H1 (cell line): ENCODE measurements around the gene POLR3F. TPM values are rescaled to one million over a fixed set of nuclear protein-coding genes. Genes with fewer than 3 reads are reported as not detected.

Source experiments
- CTCF ChIA-PET: fragments of 300-600 bp; sonication (Branson Sonifier 250); formaldehyde crosslinking; loops from one replicate; lab custom pipeline; 2021; ENCODE audit not compliant: partially characterized antibody; lab: Charles Lee
- POLR2A ChIA-PET: fragments of 300-600 bp; sonication (Branson Sonifier 250); formaldehyde crosslinking; loops from one replicate; lab custom pipeline; 2021; ENCODE audit warnings: inconsistent platforms; ENCODE audit not compliant: partially characterized antibody; lab: Charles Lee
- DNase-seq, 2 experiments: peaks; one replicate each; pipeline versions ENCODE4 v3.0.0 to v3.0.0-alpha.2; 2010 to 2022; ENCODE audit warnings: low spot score in 2 of 2, low read depth in 1 of 2, mixed read lengths in 1 of 2
- FAIRE-seq: peaks from 2 replicates; lab custom pipeline; 2011; peaks lifted over from hg19 to GRCh38; lab: Jason Lieb, UNC
- H2AFZ ChIP-seq: 2 replicates; pipeline ENCODE4 v1.8.1; 2012; ENCODE audit warnings: low read length, inconsistent platforms
- H2AK5ac ChIP-seq: 2 replicates; pipeline ENCODE4 v1.6.1; 2013; ENCODE audit warnings: low read depth, low read length
- H2BK120ac ChIP-seq: replicated peaks from 2 replicates; pipeline ENCODE3; 2013; ENCODE audit warnings: low read depth, low read length, inconsistent platforms
- H2BK12ac ChIP-seq: 2 replicates; pipeline ENCODE4 v1.6.1; 2013; ENCODE audit warnings: low read depth, low read length
- H2BK15ac ChIP-seq: 2 replicates; pipeline ENCODE4 v1.6.1; 2013; ENCODE audit warnings: low read length
- H2BK20ac ChIP-seq: 2 replicates; pipeline ENCODE4 v1.6.1; 2013; ENCODE audit warnings: low read length
- H2BK5ac ChIP-seq: 2 replicates; pipeline ENCODE4 v1.6.1; 2013; ENCODE audit warnings: low read depth, low read length
- H3K14ac ChIP-seq: 2 replicates; pipeline ENCODE4 v1.6.1; 2013; ENCODE audit warnings: inconsistent platforms; ENCODE audit not compliant: insufficient read length
- H3K18ac ChIP-seq: 2 replicates; pipeline ENCODE4 v1.6.1; 2013; ENCODE audit warnings: low read length; ENCODE audit errors: extremely low read depth
- H3K23ac ChIP-seq: 2 replicates; pipeline ENCODE4 v1.6.1; 2013; ENCODE audit warnings: inconsistent platforms; ENCODE audit not compliant: insufficient read length
- H3K23me2 ChIP-seq: 2 replicates; pipeline ENCODE4 v1.6.1; 2013; ENCODE audit warnings: low read depth, low read length
- H3K27ac ChIP-seq: 2 replicates; pipeline ENCODE4 v1.6.1; 2011; ENCODE audit warnings: low read depth, low read length, inconsistent platforms
- H3K27me3 ChIP-seq, 4 experiments: replicated peaks in 1 of 4; 1 replicate in 1 of 4; 2 replicates in 3 of 4; pipeline versions ENCODE4 v1.6.1 to v1.8.1; 2011 to 2013; ENCODE audit warnings: low read length in 3 of 4, mild to moderate bottlenecking in 3 of 4, inconsistent platforms in 2 of 4, mixed read lengths in 2 of 4, moderate library complexity in 1 of 4; ENCODE audit not compliant: control insufficient read depth in 3 of 4, insufficient read depth in 3 of 4; ENCODE audit errors: extremely low read depth in 1 of 4
- H3K36me3 ChIP-seq, 4 experiments: 2 replicates each; pipeline versions ENCODE4 v1.6.1 to v1.8.1; 2011 to 2013; ENCODE audit warnings: mild to moderate bottlenecking in 4 of 4, low read length in 3 of 4, moderate library complexity in 2 of 4, control low read depth in 1 of 4, inconsistent platforms in 1 of 4; ENCODE audit not compliant: insufficient read depth in 4 of 4, control insufficient read depth in 2 of 4
- H3K4ac ChIP-seq: replicated peaks from 2 replicates; pipeline ENCODE3; 2013; ENCODE audit warnings: low read length, low read depth, mixed read lengths, inconsistent platforms; ENCODE audit not compliant: insufficient read length
- H3K4me1 ChIP-seq, 4 experiments: replicated peaks in 1 of 4; 1 replicate in 1 of 4; 2 replicates in 3 of 4; pipeline versions ENCODE4 v1.6.1 to v1.8.1; 2011 to 2013; ENCODE audit warnings: low read length in 3 of 4, inconsistent platforms in 2 of 4, mixed read lengths in 1 of 4; ENCODE audit not compliant: insufficient read depth in 4 of 4, control insufficient read depth in 3 of 4
- H3K4me2 ChIP-seq, 2 experiments: 2 replicates each; pipeline versions ENCODE4 v1.6.1 to v1.8.1; 2011 to 2013; ENCODE audit warnings: low read depth in 2 of 2, low read length in 2 of 2, control low read depth in 1 of 2, inconsistent platforms in 1 of 2, mild to moderate bottlenecking in 1 of 2; ENCODE audit not compliant: insufficient read depth in 1 of 2
- H3K4me3 ChIP-seq, 4 experiments: fragments of 200-600, 300-600 bp in 1 of 4; sonication (generic), shearing (Covaris generic), sonication (Bioruptor Twin) in 1 of 4; 2 replicates each; pipeline versions ENCODE4 v1.5.1 to v1.8.1; 2011 to 2016; ENCODE audit warnings: low read length in 4 of 4, low read depth in 3 of 4, control low read depth in 2 of 4, inconsistent platforms in 2 of 4, mild to moderate bottlenecking in 2 of 4, mixed read lengths in 1 of 4, moderate library complexity in 1 of 4; ENCODE audit not compliant: insufficient read depth in 2 of 4; ENCODE audit errors: extremely low read depth in 1 of 4
- H3K56ac ChIP-seq: replicated peaks from 2 replicates; pipeline ENCODE3; 2013; ENCODE audit warnings: low read depth, mild to moderate bottlenecking, mixed read lengths, low read length, inconsistent platforms; ENCODE audit not compliant: insufficient read length
- H3K79me1 ChIP-seq: 2 replicates; pipeline ENCODE4 v1.6.1; 2013; ENCODE audit warnings: low read depth, low read length, control low read depth
- H3K79me2 ChIP-seq, 2 experiments: 2 replicates each; pipeline versions ENCODE4 v1.6.1 to v1.8.1; 2012 to 2013; ENCODE audit warnings: low read length in 2 of 2, mild to moderate bottlenecking in 2 of 2, inconsistent platforms in 1 of 2; ENCODE audit not compliant: insufficient read depth in 2 of 2, control insufficient read depth in 1 of 2
- H3K9ac ChIP-seq, 4 experiments: replicated peaks in 1 of 4; 1 replicate in 1 of 4; 2 replicates in 3 of 4; pipeline versions ENCODE4 v1.6.1 to v1.8.1; 2011 to 2013; ENCODE audit warnings: low read depth in 3 of 4, low read length in 3 of 4, control low read depth in 2 of 4, mild to moderate bottlenecking in 2 of 4, moderate library complexity in 2 of 4, inconsistent platforms in 1 of 4; ENCODE audit errors: extremely low read depth in 1 of 4
- H3K9me3 ChIP-seq, 2 experiments: 2 replicates each; pipeline versions ENCODE4 v1.6.1 to v1.8.1; 2012 to 2013; ENCODE audit warnings: mild to moderate bottlenecking in 2 of 2, moderate library complexity in 2 of 2, control low read depth in 1 of 2, inconsistent platforms in 1 of 2, low read depth in 1 of 2, low read length in 1 of 2, mixed read lengths in 1 of 2; ENCODE audit not compliant: insufficient read depth in 2 of 2
- H4K20me1 ChIP-seq, 2 experiments: replicated peaks in 1 of 2; 2 replicates each; pipeline versions ENCODE3 to v1.8.1; 2011 to 2013; ENCODE audit warnings: inconsistent platforms in 2 of 2, low read length in 2 of 2, mild to moderate bottlenecking in 1 of 2; ENCODE audit not compliant: insufficient read depth in 2 of 2, control insufficient read depth in 1 of 2
- H4K5ac ChIP-seq: 2 replicates; pipeline ENCODE4 v1.6.1; 2013; ENCODE audit warnings: low read length, low read depth, mixed read lengths, inconsistent platforms; ENCODE audit not compliant: insufficient read length
- H4K8ac ChIP-seq: 2 replicates; pipeline ENCODE4 v1.8.0; 2013; ENCODE audit warnings: mild to moderate bottlenecking, moderate library complexity, low read length, inconsistent platforms; ENCODE audit not compliant: insufficient read depth; ENCODE audit errors: extremely low read depth
- H4K91ac ChIP-seq: replicated peaks from 2 replicates; pipeline ENCODE3; 2013; ENCODE audit warnings: low read length, mixed read lengths, inconsistent platforms; ENCODE audit not compliant: insufficient read length
- ATF3 ChIP-seq: IDR thresholded peaks from 2 replicates; pipeline ENCODE4 v1.6.1; 2011; ENCODE audit warnings: low read depth, mild to moderate bottlenecking, low read length; ENCODE audit not compliant: insufficient read depth
- E2F6 ChIP-seq: IDR thresholded peaks from 2 replicates; pipeline ENCODE4 v1.6.1; 2012; ENCODE audit warnings: inconsistent platforms
- HDAC2 ChIP-seq, 2 experiments: fragments of 300-600 bp in 1 of 2; sonication (generic) in 1 of 2; IDR thresholded peaks; 2 replicates each; pipeline ENCODE4 v1.6.1; 2011 to 2012; ENCODE audit warnings: low read depth in 2 of 2, low read length in 2 of 2, mild to moderate bottlenecking in 2 of 2, moderate library complexity in 2 of 2, borderline replicate concordance in 1 of 2, inconsistent platforms in 1 of 2
- SP2 ChIP-seq: IDR thresholded peaks from 2 replicates; pipeline ENCODE4 v1.6.1; 2012; ENCODE audit warnings: mild to moderate bottlenecking, low read length, inconsistent platforms
- TEAD4 ChIP-seq: IDR thresholded peaks from 2 replicates; pipeline ENCODE4 v1.6.1; 2012; ENCODE audit warnings: low read depth, low read length, inconsistent platforms, mixed read lengths
- WGBS, 2 experiments: shearing (Covaris generic) in 1 of 2; methylation state at CpG; one replicate each; pipeline versions ENCODE4 v1.1.6 to v1.1.7; 2013 to 2015; ENCODE audit warnings: low lambda C conversion rate in 2 of 2, mixed read lengths in 2 of 2, inconsistent platforms in 1 of 2, low coverage in 1 of 2, missing lambda C conversion rate in 1 of 2; ENCODE audit not compliant: insufficient replicate concordance in 2 of 2, insufficient coverage in 1 of 2, insufficient read length in 1 of 2; ENCODE audit errors: extremely low coverage in 1 of 2, missing lambda C conversion rate in 1 of 2; 5-methylcytosine and 5-hydroxymethylcytosine counted together
- polyA plus RNA-seq, 7 experiments: library from polyadenylated mRNA; depleted of rRNA in 3 of 7; stranded (reverse) in 5 of 7; unstranded in 2 of 7; fragments of >200 nt in 5 of 7; fragments of 200-250 nt in 2 of 7; gene quantifications; 1 replicate in 5 of 7; 2 replicates in 1 of 7; 4 replicates in 1 of 7; pipeline versions ENCODE4 v1.2.1 to v1.2.3, GENCODE V29; 2011 to 2013; ENCODE audit warnings: missing spikeins in 2 of 7, mixed read lengths in 2 of 7
- total RNA-seq: library from RNA; stranded (reverse); fragmentation: NEBNext Ultra II Directional; extraction: Animal tissue kit (Norgen Biotek cat#: 25700); gene quantifications from 2 replicates; pipeline ENCODE4 v1.2.1, GENCODE V29; 2021

POLR3F gene
- total and polyA plus RNA-seq, 2 of the 8 experiments (the other 6 are each of a cell fraction or from before 2014, with no cell fraction given): 5.7 to 14.0 TPM

DNA sequence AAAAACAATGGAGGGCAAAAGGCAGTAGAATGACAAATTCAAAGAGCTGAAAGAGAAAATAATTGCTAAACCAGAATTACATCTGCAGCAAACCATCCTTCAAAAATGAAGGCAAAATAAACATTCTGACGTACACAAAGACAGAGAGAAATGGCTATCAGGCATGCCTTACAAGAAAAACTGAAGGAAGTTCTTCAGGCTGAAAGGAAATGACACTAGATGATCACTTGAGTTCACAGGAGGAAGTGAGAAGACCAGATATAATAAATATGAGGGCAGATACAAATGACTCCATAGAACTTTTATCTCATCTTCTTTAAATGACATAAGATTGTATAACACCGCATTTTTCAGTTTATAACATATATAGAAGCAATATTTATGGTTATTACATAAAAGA lies 30.3 kb upstream of the POLR3F start:
- CTCF ChIA-PET: interaction anchor here (0.9 to 1.3 kb wide), 4 partner anchors 17 to 70 kb away, joined by 4 to 5 read pairs (median 4); partner anchors contain the start of gene RBBP9

More for the DNA sequence above, 30.3 kb upstream of the POLR3F start:
- no peak overlapping the region for H4K8ac ChIP-seq
- DNase-seq (no peak), FAIRE-seq (peak; percentile 32)
- no peak for TF ChIP-seq ATF3
- TF ChIP-seq SP2: no peak
- TF ChIP-seq TEAD4: no peak
- TF ChIP-seq E2F6: no peak
- TF ChIP-seq HDAC2 (IDR thresholded peaks at IDR 0.05; ENCODE audit: borderline replicate concordance in 1 of 2, low read depth in 2 of 2, low read length in 2 of 2): no peak
- H3K14ac ChIP-seq: no peak overlapping the region
- no peaks in the 10 kb centered on the region for H3K23me2 ChIP-seq
- no peak overlapping the region for H4K5ac ChIP-seq
- H4K91ac ChIP-seq: no peak overlapping the region
- H2BK12ac ChIP-seq: no peak overlapping the region
- H3K4ac ChIP-seq: no peak overlapping the region
- no peaks in the 10 kb centered on the region for H4K20me1 ChIP-seq
- no peaks in the 10 kb centered on the region for H3K4me1 ChIP-seq
- no peak overlapping the region for H3K9ac ChIP-seq
- no peak overlapping the region for H2AK5ac ChIP-seq
- H2BK120ac ChIP-seq: no peak overlapping the region
- H3K4me3 ChIP-seq: no peak overlapping the region
- H2BK15ac ChIP-seq: no peak overlapping the region
- H3K4me2 ChIP-seq: no peak overlapping the region
- no peaks in the 10 kb centered on the region for H3K79me2 ChIP-seq
- H3K79me1 ChIP-seq: no peaks in the 10 kb centered on the region
- no peak overlapping the region for H3K27ac ChIP-seq
- H3K56ac ChIP-seq: no peak overlapping the region
- H3K18ac ChIP-seq: no peak overlapping the region
- H3K23ac ChIP-seq: no peak overlapping the region
- H2BK5ac ChIP-seq: no peak overlapping the region
- H3K27me3 ChIP-seq: no peaks in the 10 kb centered on the region
- POLR2A ChIA-PET: interaction anchor here (1.0 kb wide), 1 partner anchor 22 kb away, joined by 3 read pairs; no protein-coding TSS in a partner anchor
- H2AFZ ChIP-seq: peak overlapping the region; percentile 91; the same call in 1 of the 2 replicates
- H3K9me3 ChIP-seq: no peaks in the 10 kb centered on the region
- H2BK20ac ChIP-seq: no peak overlapping the region
- no peaks in the 10 kb centered on the region for H3K36me3 ChIP-seq
- 94% methylated on average over 2 of the region's 2 CpGs; no CpG with 5 or more reads in 1 of the 2 experiments for WGBS, 2 experiments
